HFF-Myc (cell line): ENCODE data around the gene C2orf81.

Experiments used
- DNase-seq: peaks from one replicate; pipeline ENCODE4 v3.0.0-alpha.2; 2011; ENCODE audit warnings: low read depth; ENCODE audit errors: extremely low read depth
- H3K4me3 ChIP-seq: replicated peaks from 2 replicates; pipeline ENCODE4 v1.5.1; 2011; ENCODE audit warnings: low read depth, mild to moderate bottlenecking, control low read depth, low read length
- TF ChIP-seq, protein P1 (sequence below): IDR thresholded peaks from 2 replicates; pipeline ENCODE4 v1.5.1; 2012; ENCODE audit warnings: mild to moderate bottlenecking, low read depth, low read length, control low read depth; ENCODE audit errors: missing control alignments

The C2orf81 gene

DNA sequence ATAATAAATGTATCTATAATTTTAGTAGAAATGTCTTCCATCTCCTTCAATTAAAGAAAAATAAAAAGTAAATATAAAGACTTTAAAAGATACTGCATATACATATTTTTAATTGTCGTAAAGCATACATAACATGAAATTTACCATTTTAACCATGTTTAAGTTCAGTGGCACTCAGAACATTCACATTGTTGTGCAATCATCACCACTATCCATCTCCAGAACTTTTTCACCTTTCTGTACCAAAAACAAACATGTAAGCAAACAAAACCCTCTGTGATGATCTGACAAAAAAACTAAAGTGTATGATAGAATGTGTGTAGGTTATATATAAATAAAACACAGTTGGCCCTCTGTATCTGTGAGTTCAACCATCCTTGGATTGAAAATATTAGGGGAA, 27.9 kb downstream of the C2orf81 start:
- TF ChIP-seq, protein P1, sequence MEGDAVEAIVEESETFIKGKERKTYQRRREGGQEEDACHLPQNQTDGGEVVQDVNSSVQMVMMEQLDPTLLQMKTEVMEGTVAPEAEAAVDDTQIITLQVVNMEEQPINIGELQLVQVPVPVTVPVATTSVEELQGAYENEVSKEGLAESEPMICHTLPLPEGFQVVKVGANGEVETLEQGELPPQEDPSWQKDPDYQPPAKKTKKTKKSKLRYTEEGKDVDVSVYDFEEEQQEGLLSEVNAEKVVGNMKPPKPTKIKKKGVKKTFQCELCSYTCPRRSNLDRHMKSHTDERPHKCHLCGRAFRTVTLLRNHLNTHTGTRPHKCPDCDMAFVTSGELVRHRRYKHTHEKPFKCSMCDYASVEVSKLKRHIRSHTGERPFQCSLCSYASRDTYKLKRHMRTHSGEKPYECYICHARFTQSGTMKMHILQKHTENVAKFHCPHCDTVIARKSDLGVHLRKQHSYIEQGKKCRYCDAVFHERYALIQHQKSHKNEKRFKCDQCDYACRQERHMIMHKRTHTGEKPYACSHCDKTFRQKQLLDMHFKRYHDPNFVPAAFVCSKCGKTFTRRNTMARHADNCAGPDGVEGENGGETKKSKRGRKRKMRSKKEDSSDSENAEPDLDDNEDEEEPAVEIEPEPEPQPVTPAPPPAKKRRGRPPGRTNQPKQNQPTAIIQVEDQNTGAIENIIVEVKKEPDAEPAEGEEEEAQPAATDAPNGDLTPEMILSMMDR: no peak
- no peak for DNase-seq
- H3K4me3 ChIP-seq: no peak overlapping the region

DNA sequence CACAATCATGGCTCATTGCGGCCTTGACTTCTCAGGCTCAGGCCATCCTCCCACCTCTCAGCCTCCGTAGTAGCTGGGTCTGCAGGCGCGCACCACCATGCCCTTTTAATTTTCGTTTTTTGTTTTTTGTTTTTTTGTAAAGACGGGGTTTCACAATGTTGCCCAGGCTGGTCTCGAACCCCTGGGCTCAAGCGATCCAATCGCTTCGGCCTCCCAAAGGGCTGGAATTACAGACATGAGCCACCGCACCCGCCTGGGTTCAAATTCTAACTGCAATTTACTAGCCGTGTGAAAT, 29.0 kb downstream of the C2orf81 start:
- TF ChIP-seq, protein P1: no peak
- H3K4me3 ChIP-seq: no peak overlapping the region; the same call in 1 of the 2 replicates
- DNase-seq: no peak

DNA sequence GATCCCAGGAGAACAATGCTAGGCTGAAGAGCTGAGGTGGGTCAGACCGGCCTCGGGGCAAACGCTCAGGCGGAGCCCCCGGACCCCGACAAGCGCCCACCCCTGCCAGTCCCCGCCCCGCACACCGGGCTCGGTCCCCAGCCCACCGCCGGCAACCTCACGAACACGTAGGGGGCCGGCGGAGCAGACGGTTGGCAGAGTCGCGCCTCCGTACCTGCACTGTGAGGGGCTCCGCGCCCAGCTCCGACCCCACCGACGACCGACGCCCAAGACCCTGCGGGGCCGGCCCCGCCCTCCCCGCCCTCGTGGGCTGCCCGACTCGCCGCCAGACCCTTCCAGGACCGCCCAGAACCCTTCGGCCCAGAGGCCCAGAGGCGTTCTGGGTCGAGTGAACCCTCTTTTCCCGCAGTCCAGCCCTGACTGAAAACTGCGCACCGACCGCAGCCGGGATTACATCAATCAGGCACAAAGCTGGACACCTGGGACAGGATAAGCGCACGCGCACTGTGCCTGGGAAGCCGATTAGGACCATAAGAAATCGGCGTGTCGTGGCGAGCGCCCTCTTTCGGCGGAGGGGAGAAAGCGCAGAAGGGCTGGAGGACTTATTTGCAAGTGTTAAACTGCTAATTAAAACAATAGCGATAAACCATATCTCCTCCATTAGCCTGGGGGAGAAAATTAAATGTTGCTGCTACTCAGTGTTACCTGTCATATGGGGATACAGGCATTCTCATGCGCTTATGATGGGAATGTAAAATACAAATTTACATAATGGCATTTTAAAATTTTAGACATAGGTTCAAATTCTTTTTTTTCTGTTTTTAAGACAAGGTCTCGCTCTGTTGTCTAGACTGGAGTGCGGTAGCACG, 29.6 kb downstream of the C2orf81 start:
- peak; percentile 61 for DNase-seq

DNA sequence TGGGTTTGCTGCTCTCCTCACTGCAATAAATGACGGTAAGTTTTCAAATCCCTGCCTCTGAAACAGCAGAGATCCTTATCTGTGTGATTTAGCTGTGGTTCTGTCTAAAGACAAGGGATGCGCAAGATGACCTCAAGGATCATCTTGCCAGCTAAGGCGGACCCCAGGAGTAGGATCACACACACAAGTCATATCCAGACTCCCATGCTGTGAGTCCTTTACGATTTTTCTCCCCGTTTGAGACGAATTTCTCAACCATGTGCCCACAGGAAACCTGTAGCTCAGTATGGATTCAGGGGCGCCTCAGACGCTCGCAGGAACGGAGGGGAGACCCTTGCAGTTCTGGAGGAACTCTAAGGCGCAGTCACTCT, 30.2 kb downstream of the C2orf81 start:
- DNase-seq: no peak
- TF ChIP-seq, protein P1: no peak
- peak overlapping the region; percentile 94 for H3K4me3 ChIP-seq

More for the DNA sequence above, 29.6 kb downstream of the C2orf81 start:
- TF ChIP-seq, protein P1: peak; percentile 99
- H3K4me3 ChIP-seq: peak overlapping the region; percentile 94

DNA sequence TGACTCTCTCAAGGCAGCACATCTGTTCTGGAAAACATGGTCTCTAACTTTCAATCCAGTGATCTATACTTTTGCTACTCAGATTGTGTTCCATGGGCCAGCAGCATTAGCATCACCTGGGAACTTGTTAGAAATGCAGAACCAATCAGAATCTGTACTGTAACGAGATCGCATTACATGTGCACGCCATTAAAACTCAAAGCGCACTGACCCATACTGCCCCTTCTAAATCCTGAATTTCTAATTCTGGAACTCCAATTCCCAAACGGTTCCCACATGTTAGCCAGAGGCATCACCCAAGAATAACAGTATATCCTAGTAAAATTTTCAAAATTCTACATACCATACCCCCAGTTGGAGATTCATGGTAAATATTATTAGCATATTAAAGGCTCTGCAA, 30.8 kb downstream of the C2orf81 start:
- peak overlapping the region; percentile 94 for H3K4me3 ChIP-seq
- no peak for DNase-seq
- TF ChIP-seq, protein P1: no peak

DNA sequence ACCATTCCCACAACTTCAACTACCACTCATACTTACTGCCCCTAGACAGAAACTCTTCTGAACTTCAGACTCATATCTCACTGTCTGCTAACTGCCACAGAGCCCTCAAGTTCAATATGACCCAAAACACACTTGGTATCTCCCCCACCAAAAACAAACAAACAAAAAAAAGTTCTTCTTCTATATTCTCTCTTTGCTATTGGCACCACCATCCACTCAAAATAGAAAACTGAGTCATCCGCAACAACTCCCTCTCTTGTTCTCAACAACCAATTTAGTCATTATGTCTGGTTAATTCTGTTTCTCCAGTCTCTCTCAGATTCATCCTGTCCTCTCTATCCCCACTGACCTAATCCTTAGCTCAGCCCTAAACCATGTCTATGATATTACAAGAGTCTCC, 34.1 kb downstream of the C2orf81 start:
- TF ChIP-seq, protein P1: no peak
- H3K4me3 ChIP-seq: no peak overlapping the region
- no peak for DNase-seq

DNA sequence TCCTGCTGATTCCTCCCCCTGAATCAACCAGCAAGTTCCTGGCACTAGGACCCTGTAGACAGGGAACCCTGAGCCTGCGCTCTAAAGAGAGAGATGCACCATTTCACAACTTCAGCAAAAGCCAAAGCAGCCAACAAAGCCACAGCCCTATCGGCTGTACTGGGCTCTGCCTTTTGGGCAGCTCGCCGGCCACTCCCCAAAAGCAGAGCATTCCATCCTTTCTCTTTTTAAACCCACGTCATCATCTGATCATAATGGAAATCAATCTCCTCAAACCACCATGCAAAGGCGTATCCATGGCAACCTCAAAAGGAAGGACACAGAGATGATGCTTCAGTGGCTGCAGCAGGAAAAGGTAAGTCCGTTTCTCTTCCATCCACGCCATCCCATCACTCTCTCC, 36.0 kb downstream of the C2orf81 start:
- TF ChIP-seq, protein P1: no peak
- no peak for DNase-seq
- no peak overlapping the region for H3K4me3 ChIP-seq
